ENCODE measurements around the gene GINS3. TPM values are rescaled to one million over a fixed set of nuclear protein-coding genes. Genes with fewer than 3 reads are reported as not detected.

The GINS3 gene
- total RNA-seq, 1 experiment from 2014 or later = 7.6 TPM

DNA sequence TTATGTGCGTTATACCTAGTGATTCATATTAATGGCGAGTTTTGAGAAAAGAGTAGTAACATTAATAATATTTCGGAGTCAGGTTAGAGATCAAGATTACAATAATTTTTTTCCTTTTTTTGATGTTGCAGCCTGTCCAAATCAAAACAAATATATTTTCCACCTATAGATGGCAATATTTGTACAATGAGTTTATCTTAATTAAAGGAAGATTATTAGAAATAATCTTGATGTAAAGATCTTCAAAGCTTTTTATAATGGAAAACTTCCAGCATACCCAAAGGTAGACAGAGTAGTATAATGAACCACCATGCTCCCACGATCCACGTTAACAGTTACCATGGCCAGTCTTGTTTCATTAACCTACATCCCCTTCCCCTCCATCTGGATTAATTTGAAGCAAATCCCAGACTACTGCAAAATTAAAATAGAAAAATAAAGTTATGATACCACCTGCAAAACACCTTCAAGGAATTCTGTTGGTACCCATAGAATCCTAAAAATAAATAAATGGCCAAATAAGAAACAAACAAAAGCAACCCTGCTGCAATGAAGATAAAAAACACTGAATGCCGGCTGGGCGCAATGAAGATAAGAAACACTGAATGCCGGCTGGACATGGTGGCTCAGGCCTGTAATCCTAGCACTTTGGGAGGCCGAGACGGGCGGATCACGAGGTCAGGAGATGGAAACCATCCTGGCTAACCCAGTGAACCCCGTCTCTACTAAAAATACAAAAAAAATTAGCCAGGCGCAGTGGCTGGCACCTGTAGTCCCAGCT, 46.5 kb upstream of the GINS3 start:
- CTCF ChIA-PET = interaction anchor here (1.3 kb wide), 1 partner anchor 142 kb away, joined by 4 read pairs; no protein-coding TSS in a partner anchor
- in situ Hi-C loops (cut with HindIII; ENCODE audit: low pct_unique_long_range_greater_than_20kb, low sequenced_read_pairs) (no loop called here), intact Hi-C loops (cut with micrococcal nuclease; ENCODE audit: unreplicated experiment) (no loop called here)
- no peak for TF ChIP-seq SIN3A (IDR thresholded peaks at IDR 0.05; ENCODE audit: borderline replicate concordance, insufficient read depth, low read depth, low read length)
- TF ChIP-seq, protein P1, sequence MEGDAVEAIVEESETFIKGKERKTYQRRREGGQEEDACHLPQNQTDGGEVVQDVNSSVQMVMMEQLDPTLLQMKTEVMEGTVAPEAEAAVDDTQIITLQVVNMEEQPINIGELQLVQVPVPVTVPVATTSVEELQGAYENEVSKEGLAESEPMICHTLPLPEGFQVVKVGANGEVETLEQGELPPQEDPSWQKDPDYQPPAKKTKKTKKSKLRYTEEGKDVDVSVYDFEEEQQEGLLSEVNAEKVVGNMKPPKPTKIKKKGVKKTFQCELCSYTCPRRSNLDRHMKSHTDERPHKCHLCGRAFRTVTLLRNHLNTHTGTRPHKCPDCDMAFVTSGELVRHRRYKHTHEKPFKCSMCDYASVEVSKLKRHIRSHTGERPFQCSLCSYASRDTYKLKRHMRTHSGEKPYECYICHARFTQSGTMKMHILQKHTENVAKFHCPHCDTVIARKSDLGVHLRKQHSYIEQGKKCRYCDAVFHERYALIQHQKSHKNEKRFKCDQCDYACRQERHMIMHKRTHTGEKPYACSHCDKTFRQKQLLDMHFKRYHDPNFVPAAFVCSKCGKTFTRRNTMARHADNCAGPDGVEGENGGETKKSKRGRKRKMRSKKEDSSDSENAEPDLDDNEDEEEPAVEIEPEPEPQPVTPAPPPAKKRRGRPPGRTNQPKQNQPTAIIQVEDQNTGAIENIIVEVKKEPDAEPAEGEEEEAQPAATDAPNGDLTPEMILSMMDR (IDR thresholded peaks at IDR 0.05) = peak; percentile 41; the same call in 1 of the 2 replicates
- H3K9me3 ChIP-seq (ENCODE audit: control insufficient read depth, insufficient read depth, low read depth, low read length) = no peaks in the 10 kb centered on the region
- peak; percentile 48; the same call in 1 of the 2 replicates for ATAC-seq
- H3K4me1 ChIP-seq (ENCODE audit: control insufficient read depth, insufficient read depth, low read length) = no peaks in the 10 kb centered on the region
- H3K4me3 ChIP-seq (ENCODE audit: low read depth in 2 of 2, low read length in 2 of 2) = peak overlapping the region in 1 of 2 experiments; percentile 21; a peak in 2 of 4 replicates
- H3K27ac ChIP-seq (ENCODE audit: low read length) = no peak overlapping the region
- H3K27me3 ChIP-seq (ENCODE audit: control insufficient read depth, insufficient read depth, low read length) = no peaks in the 10 kb centered on the region
- POLR2A ChIA-PET = interaction anchor here (0.8 kb wide), 1 partner anchor 15 kb away, joined by 4 read pairs; no protein-coding TSS in a partner anchor
- BruUV-seq (replicated peaks) = no TSS peak
- no peak for DNase-seq (ENCODE audit: low read depth, low spot score)
- no peaks in the 10 kb centered on the region for H3K36me3 ChIP-seq (ENCODE audit: control insufficient read depth, insufficient read depth, low read length)

GRCh38 chr16:58346831-58347371, 45.4 kb upstream of the GINS3 start:
- in situ Hi-C loops (cut with HindIII; ENCODE audit: low pct_unique_long_range_greater_than_20kb, low sequenced_read_pairs) = no loop called here
- TF ChIP-seq SIN3A (IDR thresholded peaks at IDR 0.05; ENCODE audit: borderline replicate concordance, insufficient read depth, low read depth, low read length) = no peak
- Histone ChIP-seq H3K4me1 (ENCODE audit: control insufficient read depth, insufficient read depth, low read length) (no peaks in the 10 kb centered on the region), H3K4me3 (ENCODE audit: low read depth in 2 of 2, low read length in 2 of 2) (no peak overlapping the region), H3K27me3 (ENCODE audit: control insufficient read depth, insufficient read depth, low read length) (no peaks in the 10 kb centered on the region), H3K36me3 (ENCODE audit: control insufficient read depth, insufficient read depth, low read length) (no peaks in the 10 kb centered on the region), H3K27ac (ENCODE audit: low read length) (no peak overlapping the region), H3K9me3 (ENCODE audit: control insufficient read depth, insufficient read depth, low read depth, low read length) (no peaks in the 10 kb centered on the region)
- CTCF ChIA-PET = interaction anchor here (0.7 kb wide), 1 partner anchor 314 kb away, joined by 4 read pairs; no protein-coding TSS in a partner anchor
- POLR2A ChIA-PET = interaction anchor here (0.7 kb wide), 1 partner anchor 546 kb away, joined by 5 read pairs; no protein-coding TSS in a partner anchor
- BruUV-seq (replicated peaks) = no TSS peak
- DNase-seq (ENCODE audit: low read depth, low spot score) (no peak), ATAC-seq (no peak)
- intact Hi-C loops (cut with micrococcal nuclease; ENCODE audit: unreplicated experiment) = no loop called here

DNA sequence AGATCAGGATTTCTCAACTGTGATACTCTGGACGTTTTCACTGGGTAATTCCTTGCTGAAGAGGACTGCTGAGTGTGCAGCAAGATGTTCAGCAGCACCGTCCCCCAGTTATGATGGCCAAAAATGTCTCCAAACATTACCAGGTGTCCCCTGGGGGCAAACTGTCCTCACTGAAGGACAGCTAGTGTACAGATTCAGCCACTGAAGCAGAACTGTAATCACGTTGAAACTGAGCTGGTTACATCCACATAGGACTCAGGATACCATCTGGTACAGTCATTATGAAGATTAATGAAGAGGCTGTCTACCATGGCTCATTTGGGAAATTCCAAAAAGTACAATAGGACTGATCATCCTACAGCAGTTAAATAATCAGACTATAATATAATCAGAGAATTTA, 43.3 kb upstream of the GINS3 start:
- no peaks in the 10 kb centered on the region for H3K4me1 ChIP-seq (ENCODE audit: control insufficient read depth, insufficient read depth, low read length)
- BruUV-seq (replicated peaks) = no TSS peak
- no peak overlapping the region for H3K27ac ChIP-seq (ENCODE audit: low read length)
- TF ChIP-seq, protein P1 (IDR thresholded peaks at IDR 0.05) = no peak
- TF ChIP-seq TCF7L2 (IDR thresholded peaks at IDR 0.05; ENCODE audit: low read depth, low read length) (no peak), SIN3A (IDR thresholded peaks at IDR 0.05; ENCODE audit: borderline replicate concordance, insufficient read depth, low read depth, low read length) (no peak), POLR2AphosphoS5 (IDR thresholded peaks at IDR 0.05; ENCODE audit: low read depth, low read length) (no peak)
- TF ChIP-seq, protein P2, sequence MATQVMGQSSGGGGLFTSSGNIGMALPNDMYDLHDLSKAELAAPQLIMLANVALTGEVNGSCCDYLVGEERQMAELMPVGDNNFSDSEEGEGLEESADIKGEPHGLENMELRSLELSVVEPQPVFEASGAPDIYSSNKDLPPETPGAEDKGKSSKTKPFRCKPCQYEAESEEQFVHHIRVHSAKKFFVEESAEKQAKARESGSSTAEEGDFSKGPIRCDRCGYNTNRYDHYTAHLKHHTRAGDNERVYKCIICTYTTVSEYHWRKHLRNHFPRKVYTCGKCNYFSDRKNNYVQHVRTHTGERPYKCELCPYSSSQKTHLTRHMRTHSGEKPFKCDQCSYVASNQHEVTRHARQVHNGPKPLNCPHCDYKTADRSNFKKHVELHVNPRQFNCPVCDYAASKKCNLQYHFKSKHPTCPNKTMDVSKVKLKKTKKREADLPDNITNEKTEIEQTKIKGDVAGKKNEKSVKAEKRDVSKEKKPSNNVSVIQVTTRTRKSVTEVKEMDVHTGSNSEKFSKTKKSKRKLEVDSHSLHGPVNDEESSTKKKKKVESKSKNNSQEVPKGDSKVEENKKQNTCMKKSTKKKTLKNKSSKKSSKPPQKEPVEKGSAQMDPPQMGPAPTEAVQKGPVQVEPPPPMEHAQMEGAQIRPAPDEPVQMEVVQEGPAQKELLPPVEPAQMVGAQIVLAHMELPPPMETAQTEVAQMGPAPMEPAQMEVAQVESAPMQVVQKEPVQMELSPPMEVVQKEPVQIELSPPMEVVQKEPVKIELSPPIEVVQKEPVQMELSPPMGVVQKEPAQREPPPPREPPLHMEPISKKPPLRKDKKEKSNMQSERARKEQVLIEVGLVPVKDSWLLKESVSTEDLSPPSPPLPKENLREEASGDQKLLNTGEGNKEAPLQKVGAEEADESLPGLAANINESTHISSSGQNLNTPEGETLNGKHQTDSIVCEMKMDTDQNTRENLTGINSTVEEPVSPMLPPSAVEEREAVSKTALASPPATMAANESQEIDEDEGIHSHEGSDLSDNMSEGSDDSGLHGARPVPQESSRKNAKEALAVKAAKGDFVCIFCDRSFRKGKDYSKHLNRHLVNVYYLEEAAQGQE (IDR thresholded peaks at IDR 0.05; ENCODE audit: insufficient read depth in 1 of 2, low read depth in 2 of 2, low read length in 1 of 2) = no peak
- POLR2A ChIA-PET = no interaction called here
- ATAC-seq (no peak), DNase-seq (ENCODE audit: low read depth, low spot score) (no peak)
- in situ Hi-C loops (cut with HindIII; ENCODE audit: low pct_unique_long_range_greater_than_20kb, low sequenced_read_pairs) = no loop called here
- H3K4me3 ChIP-seq (ENCODE audit: low read depth in 2 of 2, low read length in 2 of 2) = no peak overlapping the region
- no peaks in the 10 kb centered on the region for H3K36me3 ChIP-seq (ENCODE audit: control insufficient read depth, insufficient read depth, low read length)
- no peaks in the 10 kb centered on the region for H3K27me3 ChIP-seq (ENCODE audit: control insufficient read depth, insufficient read depth, low read length)
- H3K9me3 ChIP-seq (ENCODE audit: control insufficient read depth, insufficient read depth, low read depth, low read length) = no peaks in the 10 kb centered on the region
- intact Hi-C loops (cut with micrococcal nuclease; ENCODE audit: unreplicated experiment) = no loop called here
- CTCF ChIA-PET = interaction anchor here (0.7 kb wide), 1 partner anchor 67 kb away, joined by 8 read pairs; no protein-coding TSS in a partner anchor
